Kidney (tissue), 14 donors: ENCODE results near the gene LRPAP1. TPM values are rescaled to one million over a fixed set of nuclear protein-coding genes. Genes with fewer than 3 reads are reported as not detected.
A peak's percentile ranks its signal among the peaks of the same experiment; 100 is the strongest.

Source experiments
- DNase-seq, 5 donors: peaks; one replicate each; pipeline ENCODE4 v3.0.0-alpha.2; 2013 to 2020
- FAIRE-seq: peaks from 2 replicates; lab custom pipeline; 2012; peaks lifted over from hg19 to GRCh38; lab: Jason Lieb, UNC
- H3K27ac ChIP-seq, 2 donors: one replicate each; pipeline ENCODE4 v1.7.0; 2013; ENCODE audit warnings: low read depth in 2 of 2, low read length in 2 of 2, inconsistent platforms in 1 of 2
- H3K27me3 ChIP-seq: one replicate; pipeline ENCODE4 v1.7.1; 2013; ENCODE audit warnings: low read length, inconsistent platforms; ENCODE audit not compliant: control insufficient read depth, insufficient read depth
- H3K36me3 ChIP-seq, 3 donors: one replicate each; pipeline versions ENCODE4 v1.7.0 to v1.7.1; 2013; ENCODE audit warnings: low read length in 3 of 3, control low read depth in 1 of 3, inconsistent platforms in 1 of 3; ENCODE audit not compliant: insufficient read depth in 3 of 3, control insufficient read depth in 2 of 3
- H3K4me1 ChIP-seq, 3 donors: one replicate each; pipeline versions ENCODE4 v1.7.0 to v1.7.1; 2013; ENCODE audit warnings: low read length in 3 of 3, inconsistent platforms in 1 of 3, low read depth in 1 of 3; ENCODE audit not compliant: control insufficient read depth in 2 of 3, insufficient read depth in 2 of 3
- H3K4me3 ChIP-seq, 3 donors: one replicate each; pipeline versions ENCODE4 v1.7.0 to v1.8.1; 2013; ENCODE audit warnings: low read length in 3 of 3, control low read depth in 1 of 3, inconsistent platforms in 1 of 3
- H3K9ac ChIP-seq, 3 donors: one replicate each; pipeline versions ENCODE4 v1.7.0 to v1.7.1; 2013; ENCODE audit warnings: low read length in 3 of 3, control low read depth in 1 of 3, inconsistent platforms in 1 of 3
- H3K9me3 ChIP-seq, 3 donors: one replicate each; pipeline versions ENCODE4 v1.7.0 to v1.7.1; 2013; ENCODE audit warnings: low read length in 3 of 3, control low read depth in 1 of 3, inconsistent platforms in 1 of 3; ENCODE audit not compliant: control insufficient read depth in 2 of 3, insufficient read depth in 1 of 3
- intact Hi-C: fragments of 100-400 bp; cut with DNase I; formaldehyde crosslinking; loops from one replicate; pipeline ENCODE4 v1.11.1; 2022
- polyA plus RNA-seq: library from polyadenylated mRNA; stranded (reverse); fragments of 350-450 nt; fragmentation: Illumina TruSeq; extraction: RNeasy Lipid Tissue Mini Kit (QIAGEN cat#74804); gene quantifications from one replicate; pipeline ENCODE4 v1.2.3, GENCODE V29; 2014; ENCODE audit warnings: low read depth, low replicate concordance; ENCODE audit not compliant: insufficient read depth
- total RNA-seq: library from RNA; stranded (reverse); fragmentation: NEBNext Ultra II Directional; extraction: Animal tissue kit (Norgen Biotek cat#: 25700); gene quantifications from one replicate; pipeline ENCODE4 v1.2.1, GENCODE V29; 2021
- TF ChIP-seq, protein P1 (sequence below): IDR thresholded peaks from 3 replicates; pipeline ENCODE4 v1.5.1; 2012; ENCODE audit warnings: mild to moderate bottlenecking, moderate library complexity, borderline replicate concordance; ENCODE audit not compliant: insufficient read depth; ENCODE audit errors: extremely low read depth
- donor health status: control.
- donor health status: control.
- donor health status: control.
- donor health status: control.
- donor health status: control.
- donor health status: DM: yes; HTN: yes; CAD: no.
- donor health status: Normal renal cell carcinoma (clear cell type).

Gene LRPAP1
- total and polyA plus RNA-seq, 2 donors from 2014 or later, result 204 to 373 TPM

GRCh38 chr4:3517731-3518510 is 14.3 kb downstream of the LRPAP1 start:
- Histone ChIP-seq H3K4me3 (no peak overlapping the region), H3K9ac (no peak overlapping the region), H3K4me1 (no peaks in the 10 kb centered on the region), H3K27me3 (no peaks in the 10 kb centered on the region), H3K36me3 (peaks cover 0 to 68% (median 31%) of the 10 kb centered on the region in 3 donors), H3K27ac (no peak overlapping the region), H3K9me3 (no peaks in the 10 kb centered on the region)
- TF ChIP-seq, protein P1, sequence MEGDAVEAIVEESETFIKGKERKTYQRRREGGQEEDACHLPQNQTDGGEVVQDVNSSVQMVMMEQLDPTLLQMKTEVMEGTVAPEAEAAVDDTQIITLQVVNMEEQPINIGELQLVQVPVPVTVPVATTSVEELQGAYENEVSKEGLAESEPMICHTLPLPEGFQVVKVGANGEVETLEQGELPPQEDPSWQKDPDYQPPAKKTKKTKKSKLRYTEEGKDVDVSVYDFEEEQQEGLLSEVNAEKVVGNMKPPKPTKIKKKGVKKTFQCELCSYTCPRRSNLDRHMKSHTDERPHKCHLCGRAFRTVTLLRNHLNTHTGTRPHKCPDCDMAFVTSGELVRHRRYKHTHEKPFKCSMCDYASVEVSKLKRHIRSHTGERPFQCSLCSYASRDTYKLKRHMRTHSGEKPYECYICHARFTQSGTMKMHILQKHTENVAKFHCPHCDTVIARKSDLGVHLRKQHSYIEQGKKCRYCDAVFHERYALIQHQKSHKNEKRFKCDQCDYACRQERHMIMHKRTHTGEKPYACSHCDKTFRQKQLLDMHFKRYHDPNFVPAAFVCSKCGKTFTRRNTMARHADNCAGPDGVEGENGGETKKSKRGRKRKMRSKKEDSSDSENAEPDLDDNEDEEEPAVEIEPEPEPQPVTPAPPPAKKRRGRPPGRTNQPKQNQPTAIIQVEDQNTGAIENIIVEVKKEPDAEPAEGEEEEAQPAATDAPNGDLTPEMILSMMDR, result no peak
- intact Hi-C loops, result no loop called here
- DNase-seq, result peak in 1 of 5 donors; percentile 72
- no peak for FAIRE-seq

- TF ChIP-seq, protein P1, result no peak
- no peak overlapping the region for H3K9ac ChIP-seq
- H3K27me3 ChIP-seq, result no peaks in the 10 kb centered on the region
- FAIRE-seq, result no peak
- DNase-seq, result peak in 1 of 5 donors; percentile 59
- H3K27ac ChIP-seq, result no peak overlapping the region
- no peaks in the 10 kb centered on the region for H3K4me1 ChIP-seq
- H3K36me3 ChIP-seq, result peaks cover 0 to 73% (median 31%) of the 10 kb centered on the region in 3 donors
- intact Hi-C loops, result no loop called here
- H3K4me3 ChIP-seq, result no peak overlapping the region
- no peaks in the 10 kb centered on the region for H3K9me3 ChIP-seq
Measured at GRCh38 chr4:3516836-3517730, 15.1 kb downstream of the LRPAP1 start.

GRCh38 chr4:3516061-3516835 is 16.0 kb downstream of the LRPAP1 start:
- Histone ChIP-seq H3K36me3 (peaks cover 0 to 70% (median 27%) of the 10 kb centered on the region in 3 donors), H3K9ac (no peak overlapping the region), H3K9me3 (no peaks in the 10 kb centered on the region), H3K27ac (no peak overlapping the region), H3K4me1 (no peaks in the 10 kb centered on the region), H3K27me3 (no peaks in the 10 kb centered on the region), H3K4me3 (no peak overlapping the region)
- DNase-seq (peak in 1 of 5 donors; percentile 12), FAIRE-seq (no peak)
- TF ChIP-seq, protein P1, result no peak
- intact Hi-C loops, result no loop called here
